Naive thymus-derived CD4-positive, alpha-beta T cell (primary cell): ENCODE results near the gene WNT6. TPM values are rescaled to one million over a fixed set of nuclear protein-coding genes. Genes with fewer than 3 reads are reported as not detected.
A peak's percentile ranks its signal among the peaks of the same experiment; 100 is the strongest.
"Not testable (repeated sequence)": the region's sequence is repeated elsewhere in the genome, so short reads cannot be mapped to it uniquely, and the experiment has no call there.

Experiments used
- ATAC-seq: fragments of 150-1000 bp; cut with Tn5 transposase; 2 replicates; pipeline ENCODE4 v1.10.0; 2021; ENCODE audit warnings: mild to moderate bottlenecking, moderate library complexity
- CTCF ChIA-PET: fragments of 350-600 bp; sonication (Branson Sonifier 250); formaldehyde crosslinking; loops from one replicate; lab custom pipeline; 2021; ENCODE audit warnings: antibody characterized with exemption; lab: Charles Lee
- POLR2A ChIA-PET: fragments of 350-600 bp; sonication (Branson Sonifier 250); formaldehyde crosslinking; loops from one replicate; lab custom pipeline; 2021; ENCODE audit warnings: antibody characterized with exemption, inconsistent platforms; lab: Charles Lee
- DNase-seq, 9 donors: peaks; one replicate each; pipeline versions ENCODE4 v3.0.0 to v3.0.0-alpha.2; 2020 to 2022; ENCODE audit warnings: mixed read lengths in 1 of 9
- H3K27ac ChIP-seq: one replicate; pipeline ENCODE4 v1.7.0; 2013; ENCODE audit warnings: mild to moderate bottlenecking, low read depth, low read length, moderate library complexity
- H3K27me3 ChIP-seq, 2 donors: one replicate each; pipeline ENCODE4 v1.7.0; 2013; ENCODE audit warnings: low read length in 2 of 2, mild to moderate bottlenecking in 2 of 2, moderate library complexity in 2 of 2; ENCODE audit not compliant: control insufficient read depth in 2 of 2, insufficient read depth in 2 of 2
- H3K36me3 ChIP-seq, 3 experiments: 1 replicate in 2 of 3; 2 replicates in 1 of 3; pipeline ENCODE4 v1.7.0; 2013; ENCODE audit warnings: low read length in 3 of 3, mild to moderate bottlenecking in 3 of 3, moderate library complexity in 1 of 3; ENCODE audit not compliant: insufficient read depth in 3 of 3, control insufficient read depth in 2 of 3
- H3K4me1 ChIP-seq, 2 donors: one replicate each; pipeline ENCODE4 v1.7.0; 2013; ENCODE audit warnings: low read length in 2 of 2, mild to moderate bottlenecking in 2 of 2, moderate library complexity in 1 of 2; ENCODE audit not compliant: control insufficient read depth in 2 of 2, insufficient read depth in 2 of 2
- H3K4me3 ChIP-seq: 2 replicates; pipeline ENCODE4 v1.7.0; 2013; ENCODE audit warnings: mild to moderate bottlenecking, low read length
- H3K9me3 ChIP-seq, 3 experiments: 1 replicate in 2 of 3; 2 replicates in 1 of 3; pipeline ENCODE4 v1.7.0; 2013; ENCODE audit warnings: low read length in 3 of 3; ENCODE audit not compliant: control insufficient read depth in 2 of 3
- H3K27ac Mint-ChIP-seq, 9 donors: one replicate each; pipeline ENCODE4 v1.8.0; 2020 to 2022; ENCODE audit warnings: mixed read lengths in 9 of 9, mild to moderate bottlenecking in 8 of 9, moderate library complexity in 5 of 9, inconsistent platforms in 2 of 9
- H3K27me3 Mint-ChIP-seq, 5 donors: one replicate each; pipeline ENCODE4 v1.8.0; 2021 to 2022; ENCODE audit warnings: mixed read lengths in 5 of 5, mild to moderate bottlenecking in 1 of 5
- H3K36me3 Mint-ChIP-seq, 5 donors: one replicate each; pipeline ENCODE4 v1.8.0; 2020 to 2022; ENCODE audit warnings: mixed read lengths in 5 of 5, mild to moderate bottlenecking in 3 of 5, inconsistent platforms in 1 of 5
- H3K4me1 Mint-ChIP-seq, 7 donors: one replicate each; pipeline ENCODE4 v1.8.0; 2020 to 2022; ENCODE audit warnings: mixed read lengths in 7 of 7, mild to moderate bottlenecking in 3 of 7, inconsistent platforms in 1 of 7
- H3K4me3 Mint-ChIP-seq, 10 donors: one replicate each; pipeline ENCODE4 v1.8.0; 2020 to 2022; ENCODE audit warnings: mild to moderate bottlenecking in 10 of 10, mixed read lengths in 10 of 10, moderate library complexity in 6 of 10, inconsistent platforms in 2 of 10
- H3K9me3 Mint-ChIP-seq, 11 donors: one replicate each; pipeline ENCODE4 v1.8.0; 2020 to 2022; ENCODE audit warnings: mixed read lengths in 11 of 11, mild to moderate bottlenecking in 4 of 11, inconsistent platforms in 1 of 11, moderate library complexity in 1 of 11
- intact Hi-C, 2 donors: fragments of 100-400 bp; cut with micrococcal nuclease; formaldehyde crosslinking; loops; one replicate each; pipeline ENCODE4 v1.15.1; 2023
- polyA plus RNA-seq, 2 donors: library from polyadenylated mRNA; unstranded; fragments of 300-500 nt; fragmentation: Illumina TruSeq; gene quantifications; one replicate each; pipeline ENCODE4 v1.2.3, GENCODE V29; 2021
- total RNA-seq, 6 experiments: library from RNA in 5 of 6; stranded (reverse) in 5 of 6; gene quantifications; 1 replicate in 5 of 6; 2 replicates in 1 of 6; pipeline ENCODE4 v1.2.3 and lab custom pipeline; 2021 to 2026

WNT6 gene
- total and polyA plus RNA-seq, 7 experiments from 2014 or later, result 0.11 to 0.22 TPM; not detected in 5

GRCh38 chr2:218833023-218833609 lies 26.5 kb upstream of the WNT6 start:
- CTCF ChIA-PET, result no interaction called here
- DNase-seq (no peak), ATAC-seq (no peak)
- H3K27me3 Mint-ChIP-seq, result peaks cover 33 to 54% (median 44%) of the 10 kb centered on the region in 5 donors
- H3K36me3 Mint-ChIP-seq, result peaks cover 0 to 7% (median 4%) of the 10 kb centered on the region in 5 donors
- H3K27ac ChIP-seq, result no peak overlapping the region
- H3K27ac Mint-ChIP-seq, result no peak overlapping the region
- H3K4me3 Mint-ChIP-seq, result no peak overlapping the region
- H3K27me3 ChIP-seq, result no peaks in the 10 kb centered on the region
- POLR2A ChIA-PET, result no interaction called here
- H3K4me3 ChIP-seq, result no peak overlapping the region
- no peaks in the 10 kb centered on the region for H3K36me3 ChIP-seq
- H3K9me3 ChIP-seq, result peaks cover 0 to 7% (median 0%) of the 10 kb centered on the region in 3 experiments
- peaks cover 0 to 15% (median 12%) of the 10 kb centered on the region in 11 donors for H3K9me3 Mint-ChIP-seq
- intact Hi-C loops, result no loop called here
- no peaks in the 10 kb centered on the region for H3K4me1 ChIP-seq
- peaks cover 0 to 1% (median 0%) of the 10 kb centered on the region in 7 donors for H3K4me1 Mint-ChIP-seq

GRCh38 chr2:218834685-218835084 lies 24.9 kb upstream of the WNT6 start:
- no peaks in the 10 kb centered on the region for H3K27me3 ChIP-seq
- ATAC-seq (no peak), DNase-seq (no peak)
- intact Hi-C loops, result no loop called here
- Mint-ChIP-seq H3K36me3 (peaks cover 0 to 8% (median 4%) of the 10 kb centered on the region in 5 donors), H3K27me3 (peaks cover 44 to 62% (median 55%) of the 10 kb centered on the region in 5 donors), H3K4me3 (no peak overlapping the region), H3K27ac (no peak overlapping the region), H3K4me1 (peaks cover 0 to 1% (median 0%) of the 10 kb centered on the region in 7 donors), H3K9me3 (peaks cover 0 to 24% (median 14%) of the 10 kb centered on the region in 11 donors)
- ChIA-PET CTCF (no interaction called here), POLR2A (no interaction called here)
- no peaks in the 10 kb centered on the region for H3K36me3 ChIP-seq
- no peak overlapping the region for H3K27ac ChIP-seq
- H3K9me3 ChIP-seq, result peaks cover 0 to 7% (median 0%) of the 10 kb centered on the region in 3 experiments
- no peaks in the 10 kb centered on the region for H3K4me1 ChIP-seq
- no peak overlapping the region for H3K4me3 ChIP-seq

GRCh38 chr2:218837495-218837894 lies 22.1 kb upstream of the WNT6 start:
- peaks cover 54 to 63% (median 57%) of the 10 kb centered on the region in 5 donors for H3K27me3 Mint-ChIP-seq
- DNase-seq (no peak), ATAC-seq (no peak)
- H3K27ac ChIP-seq, result no peak overlapping the region
- H3K27me3 ChIP-seq, result no peaks in the 10 kb centered on the region
- H3K27ac Mint-ChIP-seq, result no peak overlapping the region
- no peaks in the 10 kb centered on the region for H3K36me3 ChIP-seq
- H3K36me3 Mint-ChIP-seq, result peaks cover 0 to 12% (median 4%) of the 10 kb centered on the region in 5 donors
- H3K9me3 ChIP-seq, result peaks cover 0 to 7% (median 0%) of the 10 kb centered on the region in 3 experiments
- H3K9me3 Mint-ChIP-seq, result peaks cover 0 to 29% (median 14%) of the 10 kb centered on the region in 11 donors
- H3K4me3 Mint-ChIP-seq, result no peak overlapping the region
- POLR2A ChIA-PET, result no interaction called here
- H3K4me3 ChIP-seq, result no peak overlapping the region
- H3K4me1 Mint-ChIP-seq, result peaks cover 0 to 1% (median 0%) of the 10 kb centered on the region in 7 donors
- CTCF ChIA-PET, result no interaction called here
- no peaks in the 10 kb centered on the region for H3K4me1 ChIP-seq
- intact Hi-C loops, result no loop called here

GRCh38 chr2:218839430-218839829 lies 20.2 kb upstream of the WNT6 start:
- H3K27me3 Mint-ChIP-seq, result peaks cover 48 to 71% (median 54%) of the 10 kb centered on the region in 5 donors
- no peak overlapping the region for H3K4me3 ChIP-seq

GRCh38 chr2:218839888-218840287 lies 19.7 kb upstream of the WNT6 start:
- no peak overlapping the region for H3K4me3 Mint-ChIP-seq
- H3K27me3 ChIP-seq, result no peaks in the 10 kb centered on the region
- no peaks in the 10 kb centered on the region for H3K36me3 ChIP-seq
- DNase-seq (no peak), ATAC-seq (no peak)
- intact Hi-C loops, result loop anchor here in 1 of 2 donors (10.0 kb wide), 1 partner anchor 535 kb away; no protein-coding TSS in a partner anchor
- ChIA-PET POLR2A (no interaction called here), CTCF (interaction anchor here (0.6 kb wide), 1 partner anchor 57 kb away, joined by 3 read pairs; no protein-coding TSS in a partner anchor)
- no peak overlapping the region for H3K4me3 ChIP-seq
- peaks cover 0 to 44% (median 16%) of the 10 kb centered on the region in 11 donors for H3K9me3 Mint-ChIP-seq
- peaks cover 47 to 71% (median 55%) of the 10 kb centered on the region in 5 donors for H3K27me3 Mint-ChIP-seq
- no peaks in the 10 kb centered on the region for H3K4me1 ChIP-seq
- peaks cover 0 to 7% (median 0%) of the 10 kb centered on the region in 3 experiments for H3K9me3 ChIP-seq
- no peak overlapping the region for H3K27ac ChIP-seq
- no peak overlapping the region for H3K27ac Mint-ChIP-seq
- peaks cover 0 to 15% (median 4%) of the 10 kb centered on the region in 5 donors for H3K36me3 Mint-ChIP-seq
- H3K4me1 Mint-ChIP-seq, result peaks cover 0 to 1% (median 0%) of the 10 kb centered on the region in 7 donors

More at GRCh38 chr2:218839430-218839829, 20.2 kb upstream of the WNT6 start:
- peaks cover 0 to 1% (median 0%) of the 10 kb centered on the region in 7 donors for H3K4me1 Mint-ChIP-seq
- H3K9me3 ChIP-seq, result peaks cover 0 to 7% (median 0%) of the 10 kb centered on the region in 3 experiments
- intact Hi-C loops, result no loop called here
- ATAC-seq, result no peak
- ChIA-PET CTCF (no interaction called here), POLR2A (interaction anchor here (0.6 kb wide), 1 partner anchor 186 kb away, joined by 3 read pairs; no protein-coding TSS in a partner anchor)
- H3K9me3 Mint-ChIP-seq, result peaks cover 0 to 42% (median 16%) of the 10 kb centered on the region in 11 donors
- DNase-seq, result no peak
- H3K4me3 Mint-ChIP-seq, result no peak overlapping the region
- H3K27me3 ChIP-seq, result no peaks in the 10 kb centered on the region
- H3K27ac Mint-ChIP-seq, result no peak overlapping the region
- no peaks in the 10 kb centered on the region for H3K36me3 ChIP-seq
- peaks cover 0 to 14% (median 4%) of the 10 kb centered on the region in 5 donors for H3K36me3 Mint-ChIP-seq
- H3K27ac ChIP-seq, result no peak overlapping the region
- no peaks in the 10 kb centered on the region for H3K4me1 ChIP-seq

GRCh38 chr2:218844334-218844733 lies 15.3 kb upstream of the WNT6 start:
- H3K4me3 ChIP-seq, H3K27me3 ChIP-seq, H3K36me3 Mint-ChIP-seq, ATAC-seq, H3K4me1 ChIP-seq, H3K27ac ChIP-seq, H3K9me3 ChIP-seq, CTCF ChIA-PET, H3K4me1 Mint-ChIP-seq, H3K4me3 Mint-ChIP-seq, H3K36me3 ChIP-seq, DNase-seq, POLR2A ChIA-PET: not testable (repeated sequence)
- peaks cover 20 to 38% (median 31%) of the 10 kb centered on the region in 5 donors for H3K27me3 Mint-ChIP-seq
- peak overlapping the region in 2 of 9 donors; percentile 2 to 9 for H3K27ac Mint-ChIP-seq
- H3K9me3 Mint-ChIP-seq, result peaks cover 0 to 28% (median 5%) of the 10 kb centered on the region in 11 donors
- intact Hi-C loops, result loop anchor here in 1 of 2 donors (10.0 kb wide), 1 partner anchor 540 kb away; no protein-coding TSS in a partner anchor
